Neutrophil (primary cell): ENCODE data around the gene FOXL3.

Experiments
- H3K27ac ChIP-seq: fragments of 200-600 bp; sonication (generic); 2 replicates; pipeline ENCODE4 v1.5.1; 2016; ENCODE audit warnings: mild to moderate bottlenecking, moderate library complexity
- H3K27me3 ChIP-seq: fragments of 200-600 bp; sonication (generic); 2 replicates; pipeline ENCODE4 v1.6.0; 2016; ENCODE audit warnings: mild to moderate bottlenecking
- H3K36me3 ChIP-seq: fragments of 200-600 bp; sonication (generic); 2 replicates; pipeline ENCODE4 v1.5.1; 2017
- H3K4me1 ChIP-seq, 2 experiments: fragments of 200-600 bp in 1 of 2; sonication (generic) in 1 of 2; 1 replicate in 1 of 2; 2 replicates in 1 of 2; pipeline versions ENCODE4 v1.5.1 to v1.6.1; 2013 to 2016; ENCODE audit warnings: low read depth in 1 of 2, low read length in 1 of 2, mild to moderate bottlenecking in 1 of 2, moderate library complexity in 1 of 2; ENCODE audit not compliant: control insufficient read depth in 1 of 2, insufficient read depth in 1 of 2
- H3K4me3 ChIP-seq, 2 experiments: fragments of 200-600 bp in 1 of 2; sonication (generic) in 1 of 2; 1 replicate in 1 of 2; 2 replicates in 1 of 2; pipeline ENCODE4 v1.5.1; 2013 to 2016; ENCODE audit warnings: low read depth in 1 of 2, low read length in 1 of 2, mild to moderate bottlenecking in 1 of 2, moderate library complexity in 1 of 2
- H3K9me3 ChIP-seq: fragments of 200-600 bp; sonication (generic); 2 replicates; pipeline ENCODE4 v1.5.1; 2016
- CTCF ChIP-seq: fragments of 200-600 bp; sonication (generic); IDR thresholded peaks from 2 replicates; pipeline ENCODE4 v1.5.1; 2016; ENCODE audit warnings: antibody characterized with exemption

Gene FOXL3

GRCh38 chr7:311796-312195 is 21.8 kb downstream of the FOXL3 start:
- TF ChIP-seq CTCF: no peak
- no peaks in the 10 kb centered on the region for H3K9me3 ChIP-seq
- peaks cover 33% of the 10 kb centered on the region for H3K27me3 ChIP-seq
- H3K4me1 ChIP-seq: no peaks in the 10 kb centered on the region
- H3K36me3 ChIP-seq: no peaks in the 10 kb centered on the region
- no peak overlapping the region for H3K27ac ChIP-seq
- H3K4me3 ChIP-seq: no peak overlapping the region

GRCh38 chr7:312424-312823 is 22.5 kb downstream of the FOXL3 start:
- Histone ChIP-seq H3K27me3 (peaks cover 38% of the 10 kb centered on the region), H3K4me3 (no peak overlapping the region), H3K9me3 (no peaks in the 10 kb centered on the region), H3K4me1 (no peaks in the 10 kb centered on the region), H3K36me3 (no peaks in the 10 kb centered on the region), H3K27ac (no peak overlapping the region)
- no peak for TF ChIP-seq CTCF

GRCh38 chr7:314853-315252 is 24.9 kb downstream of the FOXL3 start:
- peaks cover 52% of the 10 kb centered on the region for H3K27me3 ChIP-seq
- H3K9me3 ChIP-seq: no peaks in the 10 kb centered on the region
- H3K4me3 ChIP-seq: no peak overlapping the region
- no peaks in the 10 kb centered on the region for H3K36me3 ChIP-seq
- TF ChIP-seq CTCF: no peak
- H3K4me1 ChIP-seq: no peaks in the 10 kb centered on the region
- no peak overlapping the region for H3K27ac ChIP-seq

- Histone ChIP-seq H3K4me1 (no peaks in the 10 kb centered on the region), H3K36me3 (no peaks in the 10 kb centered on the region), H3K4me3 (no peak overlapping the region), H3K27ac (no peak overlapping the region), H3K27me3 (peaks cover 59% of the 10 kb centered on the region), H3K9me3 (no peaks in the 10 kb centered on the region)
- TF ChIP-seq CTCF: no peak
Observed at GRCh38 chr7:315516-316265, 25.7 kb downstream of the FOXL3 start.

GRCh38 chr7:317643-318405 is 27.9 kb downstream of the FOXL3 start:
- TF ChIP-seq CTCF: no peak
- Histone ChIP-seq H3K27ac (no peak overlapping the region), H3K4me1 (no peaks in the 10 kb centered on the region), H3K36me3 (no peaks in the 10 kb centered on the region), H3K4me3 (no peak overlapping the region), H3K9me3 (no peaks in the 10 kb centered on the region), H3K27me3 (peaks cover 57% of the 10 kb centered on the region)
